H1 (cell line): ENCODE results near the gene FBXO38. TPM values are rescaled to one million over a fixed set of nuclear protein-coding genes. Genes with fewer than 3 reads are reported as not detected.

Experiments used
- CTCF ChIA-PET: fragments of 300-600 bp; sonication (Branson Sonifier 250); formaldehyde crosslinking; loops from one replicate; lab custom pipeline; 2021; ENCODE audit not compliant: partially characterized antibody; lab: Charles Lee
- POLR2A ChIA-PET: fragments of 300-600 bp; sonication (Branson Sonifier 250); formaldehyde crosslinking; loops from one replicate; lab custom pipeline; 2021; ENCODE audit warnings: inconsistent platforms; ENCODE audit not compliant: partially characterized antibody; lab: Charles Lee
- DNase-seq, 2 experiments: peaks; one replicate each; pipeline versions ENCODE4 v3.0.0 to v3.0.0-alpha.2; 2010 to 2022; ENCODE audit warnings: low spot score in 2 of 2, low read depth in 1 of 2, mixed read lengths in 1 of 2
- FAIRE-seq: peaks from 2 replicates; lab custom pipeline; 2011; peaks lifted over from hg19 to GRCh38; lab: Jason Lieb, UNC
- H2AFZ ChIP-seq: 2 replicates; pipeline ENCODE4 v1.8.1; 2012; ENCODE audit warnings: low read length, inconsistent platforms
- H2AK5ac ChIP-seq: 2 replicates; pipeline ENCODE4 v1.6.1; 2013; ENCODE audit warnings: low read depth, low read length
- H2BK120ac ChIP-seq: replicated peaks from 2 replicates; pipeline ENCODE3; 2013; ENCODE audit warnings: low read depth, low read length, inconsistent platforms
- H2BK12ac ChIP-seq: 2 replicates; pipeline ENCODE4 v1.6.1; 2013; ENCODE audit warnings: low read depth, low read length
- H2BK15ac ChIP-seq: 2 replicates; pipeline ENCODE4 v1.6.1; 2013; ENCODE audit warnings: low read length
- H2BK20ac ChIP-seq: 2 replicates; pipeline ENCODE4 v1.6.1; 2013; ENCODE audit warnings: low read length
- H2BK5ac ChIP-seq: 2 replicates; pipeline ENCODE4 v1.6.1; 2013; ENCODE audit warnings: low read depth, low read length
- H3K14ac ChIP-seq: 2 replicates; pipeline ENCODE4 v1.6.1; 2013; ENCODE audit warnings: inconsistent platforms; ENCODE audit not compliant: insufficient read length
- H3K18ac ChIP-seq: 2 replicates; pipeline ENCODE4 v1.6.1; 2013; ENCODE audit warnings: low read length; ENCODE audit errors: extremely low read depth
- H3K23ac ChIP-seq: 2 replicates; pipeline ENCODE4 v1.6.1; 2013; ENCODE audit warnings: inconsistent platforms; ENCODE audit not compliant: insufficient read length
- H3K23me2 ChIP-seq: 2 replicates; pipeline ENCODE4 v1.6.1; 2013; ENCODE audit warnings: low read depth, low read length
- H3K27ac ChIP-seq: 2 replicates; pipeline ENCODE4 v1.6.1; 2011; ENCODE audit warnings: low read depth, low read length, inconsistent platforms
- H3K27me3 ChIP-seq, 4 experiments: replicated peaks in 1 of 4; 1 replicate in 1 of 4; 2 replicates in 3 of 4; pipeline versions ENCODE4 v1.6.1 to v1.8.1; 2011 to 2013; ENCODE audit warnings: low read length in 3 of 4, mild to moderate bottlenecking in 3 of 4, inconsistent platforms in 2 of 4, mixed read lengths in 2 of 4, moderate library complexity in 1 of 4; ENCODE audit not compliant: control insufficient read depth in 3 of 4, insufficient read depth in 3 of 4; ENCODE audit errors: extremely low read depth in 1 of 4
- H3K36me3 ChIP-seq, 4 experiments: 2 replicates each; pipeline versions ENCODE4 v1.6.1 to v1.8.1; 2011 to 2013; ENCODE audit warnings: mild to moderate bottlenecking in 4 of 4, low read length in 3 of 4, moderate library complexity in 2 of 4, control low read depth in 1 of 4, inconsistent platforms in 1 of 4; ENCODE audit not compliant: insufficient read depth in 4 of 4, control insufficient read depth in 2 of 4
- H3K4ac ChIP-seq: replicated peaks from 2 replicates; pipeline ENCODE3; 2013; ENCODE audit warnings: low read length, low read depth, mixed read lengths, inconsistent platforms; ENCODE audit not compliant: insufficient read length
- H3K4me1 ChIP-seq, 4 experiments: replicated peaks in 1 of 4; 1 replicate in 1 of 4; 2 replicates in 3 of 4; pipeline versions ENCODE4 v1.6.1 to v1.8.1; 2011 to 2013; ENCODE audit warnings: low read length in 3 of 4, inconsistent platforms in 2 of 4, mixed read lengths in 1 of 4; ENCODE audit not compliant: insufficient read depth in 4 of 4, control insufficient read depth in 3 of 4
- H3K4me2 ChIP-seq, 2 experiments: 2 replicates each; pipeline versions ENCODE4 v1.6.1 to v1.8.1; 2011 to 2013; ENCODE audit warnings: low read depth in 2 of 2, low read length in 2 of 2, control low read depth in 1 of 2, inconsistent platforms in 1 of 2, mild to moderate bottlenecking in 1 of 2; ENCODE audit not compliant: insufficient read depth in 1 of 2
- H3K4me3 ChIP-seq, 4 experiments: fragments of 200-600, 300-600 bp in 1 of 4; sonication (generic), shearing (Covaris generic), sonication (Bioruptor Twin) in 1 of 4; 2 replicates each; pipeline versions ENCODE4 v1.5.1 to v1.8.1; 2011 to 2016; ENCODE audit warnings: low read length in 4 of 4, low read depth in 3 of 4, control low read depth in 2 of 4, inconsistent platforms in 2 of 4, mild to moderate bottlenecking in 2 of 4, mixed read lengths in 1 of 4, moderate library complexity in 1 of 4; ENCODE audit not compliant: insufficient read depth in 2 of 4; ENCODE audit errors: extremely low read depth in 1 of 4
- H3K56ac ChIP-seq: replicated peaks from 2 replicates; pipeline ENCODE3; 2013; ENCODE audit warnings: low read depth, mild to moderate bottlenecking, mixed read lengths, low read length, inconsistent platforms; ENCODE audit not compliant: insufficient read length
- H3K79me1 ChIP-seq: 2 replicates; pipeline ENCODE4 v1.6.1; 2013; ENCODE audit warnings: low read depth, low read length, control low read depth
- H3K79me2 ChIP-seq, 2 experiments: 2 replicates each; pipeline versions ENCODE4 v1.6.1 to v1.8.1; 2012 to 2013; ENCODE audit warnings: low read length in 2 of 2, mild to moderate bottlenecking in 2 of 2, inconsistent platforms in 1 of 2; ENCODE audit not compliant: insufficient read depth in 2 of 2, control insufficient read depth in 1 of 2
- H3K9ac ChIP-seq, 4 experiments: replicated peaks in 1 of 4; 1 replicate in 1 of 4; 2 replicates in 3 of 4; pipeline versions ENCODE4 v1.6.1 to v1.8.1; 2011 to 2013; ENCODE audit warnings: low read depth in 3 of 4, low read length in 3 of 4, control low read depth in 2 of 4, mild to moderate bottlenecking in 2 of 4, moderate library complexity in 2 of 4, inconsistent platforms in 1 of 4; ENCODE audit errors: extremely low read depth in 1 of 4
- H3K9me3 ChIP-seq, 2 experiments: 2 replicates each; pipeline versions ENCODE4 v1.6.1 to v1.8.1; 2012 to 2013; ENCODE audit warnings: mild to moderate bottlenecking in 2 of 2, moderate library complexity in 2 of 2, control low read depth in 1 of 2, inconsistent platforms in 1 of 2, low read depth in 1 of 2, low read length in 1 of 2, mixed read lengths in 1 of 2; ENCODE audit not compliant: insufficient read depth in 2 of 2
- H4K20me1 ChIP-seq, 2 experiments: replicated peaks in 1 of 2; 2 replicates each; pipeline versions ENCODE3 to v1.8.1; 2011 to 2013; ENCODE audit warnings: inconsistent platforms in 2 of 2, low read length in 2 of 2, mild to moderate bottlenecking in 1 of 2; ENCODE audit not compliant: insufficient read depth in 2 of 2, control insufficient read depth in 1 of 2
- H4K5ac ChIP-seq: 2 replicates; pipeline ENCODE4 v1.6.1; 2013; ENCODE audit warnings: low read length, low read depth, mixed read lengths, inconsistent platforms; ENCODE audit not compliant: insufficient read length
- H4K8ac ChIP-seq: 2 replicates; pipeline ENCODE4 v1.8.0; 2013; ENCODE audit warnings: mild to moderate bottlenecking, moderate library complexity, low read length, inconsistent platforms; ENCODE audit not compliant: insufficient read depth; ENCODE audit errors: extremely low read depth
- H4K91ac ChIP-seq: replicated peaks from 2 replicates; pipeline ENCODE3; 2013; ENCODE audit warnings: low read length, mixed read lengths, inconsistent platforms; ENCODE audit not compliant: insufficient read length
- ATF2 ChIP-seq: IDR thresholded peaks from 2 replicates; pipeline ENCODE4 v1.6.1; 2012; ENCODE audit warnings: low read length, inconsistent platforms
- BACH1 ChIP-seq: IDR thresholded peaks from 2 replicates; pipeline ENCODE4 v1.6.1; 2012; ENCODE audit warnings: low read length, improper control_type of control experiment
- CBX8 ChIP-seq: fragments of 300-800, 300-1000 bp; sonication (generic); IDR thresholded peaks from 2 replicates; pipeline ENCODE4 v1.7.1; 2016; ENCODE audit warnings: low read depth, low read length, borderline replicate concordance
- FOSL1 ChIP-seq: IDR thresholded peaks from 2 replicates; pipeline ENCODE4 v1.6.1; 2011; ENCODE audit warnings: mild to moderate bottlenecking, low read depth, low read length, moderate library complexity; ENCODE audit not compliant: insufficient read depth
- GTF2F1 ChIP-seq: IDR thresholded peaks from 2 replicates; pipeline ENCODE4 v1.6.1; 2012; ENCODE audit warnings: low read depth, low read length, improper control_type of control experiment, borderline replicate concordance
- MAFK ChIP-seq: IDR thresholded peaks from 2 replicates; pipeline ENCODE4 v1.6.1; 2012; ENCODE audit warnings: low read depth, mild to moderate bottlenecking, improper control_type of control experiment, low read length
- POLR2A ChIP-seq, 2 experiments: IDR thresholded peaks; 1 replicate in 1 of 2; 2 replicates in 1 of 2; pipeline ENCODE4 v1.6.1; 2011; ENCODE audit warnings: low read depth in 2 of 2, low read length in 2 of 2, mild to moderate bottlenecking in 2 of 2; ENCODE audit errors: control extremely low read depth in 1 of 2
- RFX5 ChIP-seq: IDR thresholded peaks from 2 replicates; pipeline ENCODE4 v1.6.1; 2011; ENCODE audit warnings: low read depth, low read length, improper control_type of control experiment, borderline replicate concordance
- SIRT6 ChIP-seq: IDR thresholded peaks from one replicate; pipeline ENCODE4 v1.7.1; 2012; ENCODE audit warnings: low read length, inconsistent platforms
- SIX5 ChIP-seq: IDR thresholded peaks from 2 replicates; pipeline ENCODE4 v1.6.1; 2011; ENCODE audit warnings: mild to moderate bottlenecking, low read depth, low read length
- TEAD4 ChIP-seq: IDR thresholded peaks from 2 replicates; pipeline ENCODE4 v1.6.1; 2012; ENCODE audit warnings: low read depth, low read length, inconsistent platforms, mixed read lengths
- ZNF274 ChIP-seq: IDR thresholded peaks from 2 replicates; pipeline ENCODE4 v1.7.0; 2012; ENCODE audit warnings: low read length, borderline replicate concordance; ENCODE audit errors: extremely low read depth
- WGBS, 2 experiments: shearing (Covaris generic) in 1 of 2; methylation state at CpG; one replicate each; pipeline versions ENCODE4 v1.1.6 to v1.1.7; 2013 to 2015; ENCODE audit warnings: low lambda C conversion rate in 2 of 2, mixed read lengths in 2 of 2, inconsistent platforms in 1 of 2, low coverage in 1 of 2, missing lambda C conversion rate in 1 of 2; ENCODE audit not compliant: insufficient replicate concordance in 2 of 2, insufficient coverage in 1 of 2, insufficient read length in 1 of 2; ENCODE audit errors: extremely low coverage in 1 of 2, missing lambda C conversion rate in 1 of 2; 5-methylcytosine and 5-hydroxymethylcytosine counted together
- polyA plus RNA-seq, 7 experiments: library from polyadenylated mRNA; depleted of rRNA in 3 of 7; stranded (reverse) in 5 of 7; unstranded in 2 of 7; fragments of >200 nt in 5 of 7; fragments of 200-250 nt in 2 of 7; gene quantifications; 1 replicate in 5 of 7; 2 replicates in 1 of 7; 4 replicates in 1 of 7; pipeline versions ENCODE4 v1.2.1 to v1.2.3, GENCODE V29; 2011 to 2013; ENCODE audit warnings: missing spikeins in 2 of 7, mixed read lengths in 2 of 7
- total RNA-seq: library from RNA; stranded (reverse); fragmentation: NEBNext Ultra II Directional; extraction: Animal tissue kit (Norgen Biotek cat#: 25700); gene quantifications from 2 replicates; pipeline ENCODE4 v1.2.1, GENCODE V29; 2021
- TF ChIP-seq, protein P1 (sequence below): IDR thresholded peaks from 2 replicates; pipeline ENCODE4 v1.6.1; 2011; ENCODE audit warnings: low read depth, mild to moderate bottlenecking, low read length; ENCODE audit not compliant: insufficient read depth

FBXO38 gene
- total and polyA plus RNA-seq, 2 of the 8 experiments (the other 6 are each of a cell fraction or from before 2014, with no cell fraction given), result 9.1 to 34.3 TPM

DNA sequence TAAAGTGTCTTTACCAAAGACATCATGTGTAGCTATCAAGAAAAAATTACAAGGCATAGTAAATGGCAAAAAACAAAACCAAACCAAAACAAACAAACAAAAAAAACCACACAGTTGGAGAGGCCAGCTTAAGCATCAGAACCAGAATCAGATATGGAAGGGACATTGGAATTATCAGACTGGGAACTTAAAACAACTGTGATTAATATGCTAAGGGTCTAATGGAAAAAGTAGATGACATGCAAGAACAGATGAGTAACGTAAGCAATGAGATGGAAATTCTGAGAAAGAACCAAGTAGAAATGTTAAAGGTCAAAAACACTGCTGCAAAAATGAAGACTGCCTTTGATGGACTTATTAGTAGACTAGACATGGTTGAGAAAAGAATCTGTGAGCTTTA lies 75.9 kb downstream of the FBXO38 start:
- CTCF ChIA-PET, result interaction anchor here (0.7 to 2.5 kb wide), 7 partner anchors 12 to 271 kb away, joined by 3 to 12 read pairs (median 3); no protein-coding TSS in a partner anchor
- H3K4me2 ChIP-seq, result no peak overlapping the region
- 94% methylated on average over 1 of the region's 1 CpG; no CpG with 5 or more reads in 1 of the 2 experiments for WGBS, 2 experiments
- no peak overlapping the region for H2AK5ac ChIP-seq
- H2BK120ac ChIP-seq, result no peak overlapping the region
- H2BK5ac ChIP-seq, result no peak overlapping the region
- no peaks in the 10 kb centered on the region for H3K79me1 ChIP-seq
- no peak overlapping the region for H4K5ac ChIP-seq
- no peak overlapping the region for H3K4me3 ChIP-seq
- no peaks in the 10 kb centered on the region for H3K79me2 ChIP-seq
- FAIRE-seq (no peak), DNase-seq (no peak)
- no peaks in the 10 kb centered on the region for H3K27me3 ChIP-seq
- POLR2A ChIA-PET, result interaction anchor here (0.6 kb wide), 1 partner anchor 589 kb away, joined by 3 read pairs; no protein-coding TSS in a partner anchor
- H2BK12ac ChIP-seq, result no peak overlapping the region
- H4K8ac ChIP-seq, result no peak overlapping the region
- H2AFZ ChIP-seq, result no peak overlapping the region
- no peak overlapping the region for H2BK15ac ChIP-seq
- H3K9ac ChIP-seq, result no peak overlapping the region
- H4K91ac ChIP-seq, result no peak overlapping the region
- H3K23ac ChIP-seq, result no peak overlapping the region
- no peaks in the 10 kb centered on the region for H3K9me3 ChIP-seq
- peaks cover 0 to 9% (median 5%) of the 10 kb centered on the region in 4 experiments; a peak in 4 of 7 replicates for H3K4me1 ChIP-seq
- no peak overlapping the region for H2BK20ac ChIP-seq
- no peak overlapping the region for H3K27ac ChIP-seq
- H3K56ac ChIP-seq, result no peak overlapping the region
- no peak overlapping the region for H3K4ac ChIP-seq
- H4K20me1 ChIP-seq, result no peaks in the 10 kb centered on the region
- H3K18ac ChIP-seq, result no peak overlapping the region
- no peaks in the 10 kb centered on the region for H3K36me3 ChIP-seq
- no peaks in the 10 kb centered on the region for H3K23me2 ChIP-seq
- no peak overlapping the region for H3K14ac ChIP-seq
- TF ChIP-seq MAFK (no peak), RFX5 (no peak), TEAD4 (no peak), BACH1 (no peak), ATF2 (no peak), SIRT6 (no peak), ZNF274 (no peak), CBX8 (no peak), SIX5 (no peak), FOSL1 (no peak), POLR2A (IDR thresholded peaks at IDR 0.05; ENCODE audit: control extremely low read depth in 1 of 2, low read depth in 2 of 2, low read length in 2 of 2) (no peak), GTF2F1 (no peak)
- TF ChIP-seq, protein P1, sequence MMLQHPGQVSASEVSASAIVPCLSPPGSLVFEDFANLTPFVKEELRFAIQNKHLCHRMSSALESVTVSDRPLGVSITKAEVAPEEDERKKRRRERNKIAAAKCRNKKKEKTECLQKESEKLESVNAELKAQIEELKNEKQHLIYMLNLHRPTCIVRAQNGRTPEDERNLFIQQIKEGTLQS, result no peak
